Right kidney (tissue), 1 donor: ENCODE measurements around the gene SLC17A5.

Experiments
- DNase-seq: peaks from one replicate; pipeline ENCODE4 v3.0.0-alpha.2; 2016

Gene SLC17A5

GRCh38 chr6:73669005-73669404 is 15.2 kb upstream of the SLC17A5 start:
- DNase-seq, result no peak

GRCh38 chr6:73667798-73668197 is 14.0 kb upstream of the SLC17A5 start:
- DNase-seq, result no peak

GRCh38 chr6:73666393-73666792 is 12.6 kb upstream of the SLC17A5 start:
- DNase-seq, result no peak

GRCh38 chr6:73665686-73666319 is 12.0 kb upstream of the SLC17A5 start:
- DNase-seq, result no peak

- no peak for DNase-seq
These were observed 10.9 kb upstream of the SLC17A5 start for GRCh38 chr6:73664701-73665100.

GRCh38 chr6:73657201-73657600 is 3.4 kb upstream of the SLC17A5 start:
- DNase-seq, result no peak

GRCh38 chr6:73656531-73657145 is 2.8 kb upstream of the SLC17A5 start:
- DNase-seq, result no peak

GRCh38 chr6:73655341-73655917 is 1.6 kb upstream of the SLC17A5 start:
- DNase-seq, result no peak

GRCh38 chr6:73652637-73653570 is 888 bp downstream of the SLC17A5 start:
- DNase-seq, result peak; percentile 67

GRCh38 chr6:73649783-73650182 is 4.0 kb downstream of the SLC17A5 start:
- DNase-seq, result no peak

- DNase-seq, result no peak
These were observed 5.6 kb downstream of the SLC17A5 start for GRCh38 chr6:73648166-73648565.

- DNase-seq, result no peak
These were observed 8.7 kb downstream of the SLC17A5 start for GRCh38 chr6:73644941-73645591.

GRCh38 chr6:73644030-73644429 is 9.8 kb downstream of the SLC17A5 start:
- DNase-seq, result no peak

- DNase-seq, result peak; percentile 25
These were observed 11.3 kb downstream of the SLC17A5 start for GRCh38 chr6:73642530-73642929.

GRCh38 chr6:73640179-73640750 is 13.5 kb downstream of the SLC17A5 start:
- DNase-seq, result no peak

- DNase-seq, result no peak
These were observed 14.8 kb downstream of the SLC17A5 start for GRCh38 chr6:73639040-73639439.

- DNase-seq, result no peak
These were observed 16.4 kb downstream of the SLC17A5 start for GRCh38 chr6:73637404-73637803.

GRCh38 chr6:73636048-73636447 is 17.7 kb downstream of the SLC17A5 start:
- no peak for DNase-seq

- DNase-seq, result no peak
These were observed 21.4 kb downstream of the SLC17A5 start for GRCh38 chr6:73632346-73632745.

- no peak for DNase-seq
These were observed 21.9 kb downstream of the SLC17A5 start for GRCh38 chr6:73631849-73632248.

- no peak for DNase-seq
These were observed 23.4 kb downstream of the SLC17A5 start for GRCh38 chr6:73630401-73630800.

GRCh38 chr6:73624896-73625295 is 28.9 kb downstream of the SLC17A5 start:
- no peak for DNase-seq
